CD8-positive, alpha-beta memory T cell (primary cell): ENCODE results near the gene RAET1E. TPM values are rescaled to one million over a fixed set of nuclear protein-coding genes. Genes with fewer than 3 reads are reported as not detected.
A peak's percentile ranks its signal among the peaks of the same experiment; 100 is the strongest.
"Not testable (repeated sequence)": the region's sequence is repeated elsewhere in the genome, so short reads cannot be mapped to it uniquely, and the experiment has no call there.

Experiments
- CTCF ChIA-PET: fragments of 350-600 bp; sonication (Branson Sonifier 250); formaldehyde crosslinking; loops from one replicate; lab custom pipeline; 2021; ENCODE audit warnings: antibody characterized with exemption; lab: Charles Lee
- POLR2A ChIA-PET: fragments of 350-600 bp; sonication (Branson Sonifier 250); formaldehyde crosslinking; loops from one replicate; lab custom pipeline; 2021; ENCODE audit warnings: antibody characterized with exemption; lab: Charles Lee
- DNase-seq, 5 donors: peaks; one replicate each; pipeline versions ENCODE4 v3.0.0 to v3.0.0-alpha.2; 2020 to 2022; ENCODE audit warnings: mixed read lengths in 1 of 5
- H3K27ac ChIP-seq: one replicate; pipeline ENCODE4 v1.7.0; 2013; ENCODE audit warnings: low read depth, mild to moderate bottlenecking, low read length, moderate library complexity
- H3K27me3 ChIP-seq: 2 replicates; pipeline ENCODE4 v1.7.0; 2013; ENCODE audit warnings: low read length, mild to moderate bottlenecking; ENCODE audit not compliant: insufficient read depth, poor library complexity, severe bottlenecking
- H3K36me3 ChIP-seq: 2 replicates; pipeline ENCODE4 v1.7.0; 2013; ENCODE audit warnings: mild to moderate bottlenecking, low read length, moderate library complexity; ENCODE audit not compliant: insufficient read depth
- H3K4me1 ChIP-seq: 2 replicates; pipeline ENCODE4 v1.7.0; 2013; ENCODE audit warnings: mild to moderate bottlenecking, low read length, moderate library complexity; ENCODE audit not compliant: insufficient read depth
- H3K4me3 ChIP-seq: 2 replicates; pipeline ENCODE4 v1.7.0; 2013; ENCODE audit warnings: mild to moderate bottlenecking, low read length
- H3K9me3 ChIP-seq: 2 replicates; pipeline ENCODE4 v1.7.0; 2013; ENCODE audit warnings: mild to moderate bottlenecking, low read length
- H3K27ac Mint-ChIP-seq, 8 donors: one replicate each; pipeline ENCODE4 v1.8.0; 2020 to 2021; ENCODE audit warnings: mixed read lengths in 8 of 8, mild to moderate bottlenecking in 6 of 8, inconsistent platforms in 3 of 8, moderate library complexity in 3 of 8
- H3K27me3 Mint-ChIP-seq, 2 donors: one replicate each; pipeline ENCODE4 v1.8.0; 2020 to 2021; ENCODE audit warnings: mixed read lengths in 2 of 2, mild to moderate bottlenecking in 1 of 2, moderate library complexity in 1 of 2
- H3K36me3 Mint-ChIP-seq, 3 donors: one replicate each; pipeline ENCODE4 v1.8.0; 2020 to 2021; ENCODE audit warnings: mixed read lengths in 3 of 3, inconsistent platforms in 1 of 3, mild to moderate bottlenecking in 1 of 3
- H3K4me1 Mint-ChIP-seq, 3 donors: one replicate each; pipeline ENCODE4 v1.8.0; 2020 to 2021; ENCODE audit warnings: mixed read lengths in 3 of 3, inconsistent platforms in 1 of 3, mild to moderate bottlenecking in 1 of 3
- H3K4me3 Mint-ChIP-seq, 7 donors: one replicate each; pipeline ENCODE4 v1.8.0; 2020 to 2021; ENCODE audit warnings: mixed read lengths in 7 of 7, mild to moderate bottlenecking in 6 of 7, moderate library complexity in 4 of 7, inconsistent platforms in 2 of 7
- H3K9me3 Mint-ChIP-seq, 5 donors: one replicate each; pipeline ENCODE4 v1.8.0; 2020 to 2022; ENCODE audit warnings: mixed read lengths in 5 of 5, mild to moderate bottlenecking in 3 of 5, moderate library complexity in 2 of 5, inconsistent platforms in 1 of 5
- polyA plus RNA-seq: library from polyadenylated mRNA; unstranded; fragments of 300-500 nt; fragmentation: Illumina TruSeq; gene quantifications from one replicate; pipeline ENCODE4 v1.2.3, GENCODE V29; 2021
- total RNA-seq, 2 experiments: library from RNA; stranded (reverse); gene quantifications; one replicate each; pipeline ENCODE4 v1.2.3, GENCODE V29; 2021

RAET1E gene
- total and polyA plus RNA-seq, 3 experiments from 2014 or later, result not detected

- DNase-seq, H3K36me3 ChIP-seq, POLR2A ChIA-PET, H3K27ac ChIP-seq, H3K9me3 Mint-ChIP-seq, CTCF ChIA-PET, H3K4me3 ChIP-seq, H3K36me3 Mint-ChIP-seq, H3K9me3 ChIP-seq: not testable (repeated sequence)
- Histone ChIP-seq H3K27me3 (peaks cover 47% of the 10 kb centered on the region), H3K4me1 (peaks cover 20% of the 10 kb centered on the region)
- Mint-ChIP-seq H3K4me1 (peaks cover 25 to 37% (median 26%) of the 10 kb centered on the region in 3 donors), H3K27me3 (peaks cover 64 to 72% of the 10 kb centered on the region in 2 donors), H3K27ac (peak overlapping the region in 2 of 8 donors; percentile 30 to 43), H3K4me3 (peak overlapping the region; percentile 27 to 76 (median 57))
Measured at GRCh38 chr6:149922091-149922490, 24.2 kb upstream of the RAET1E start.

GRCh38 chr6:149921361-149921760, 23.4 kb upstream of the RAET1E start:
- Mint-ChIP-seq H3K27ac (peak overlapping the region in 1 of 8 donors; percentile 4), H3K27me3 (peaks cover 59 to 72% of the 10 kb centered on the region in 2 donors), H3K4me1 (peaks cover 24 to 35% (median 24%) of the 10 kb centered on the region in 3 donors), H3K36me3 (no peaks in the 10 kb centered on the region), H3K9me3 (peaks cover 0 to 2% (median 0%) of the 10 kb centered on the region in 5 donors), H3K4me3 (peak overlapping the region in 1 of 7 donors; percentile 16)
- peaks cover 18% of the 10 kb centered on the region for H3K4me1 ChIP-seq
- H3K9me3 ChIP-seq, result no peaks in the 10 kb centered on the region
- H3K27ac ChIP-seq, result no peak overlapping the region
- POLR2A ChIA-PET, result no interaction called here
- no peaks in the 10 kb centered on the region for H3K36me3 ChIP-seq
- CTCF ChIA-PET, result no interaction called here
- no peak overlapping the region for H3K4me3 ChIP-seq
- H3K27me3 ChIP-seq, result peaks cover 42% of the 10 kb centered on the region
- no peak for DNase-seq

- ChIA-PET POLR2A (no interaction called here), CTCF (no interaction called here)
- no peaks in the 10 kb centered on the region for H3K36me3 ChIP-seq
- H3K27me3 Mint-ChIP-seq, result peaks cover 52 to 62% of the 10 kb centered on the region in 2 donors
- H3K27me3 ChIP-seq, result peaks cover 30% of the 10 kb centered on the region
- H3K4me3 Mint-ChIP-seq, result no peak overlapping the region
- H3K4me1 ChIP-seq, result peaks cover 6% of the 10 kb centered on the region
- no peak overlapping the region for H3K4me3 ChIP-seq
- H3K27ac ChIP-seq, result no peak overlapping the region
- peak overlapping the region in 1 of 8 donors; percentile 8 for H3K27ac Mint-ChIP-seq
- peaks cover 0 to 2% (median 0%) of the 10 kb centered on the region in 5 donors for H3K9me3 Mint-ChIP-seq
- DNase-seq, result no peak
- H3K4me1 Mint-ChIP-seq, result peaks cover 15 to 24% (median 18%) of the 10 kb centered on the region in 3 donors
- H3K36me3 Mint-ChIP-seq, result no peaks in the 10 kb centered on the region
- no peaks in the 10 kb centered on the region for H3K9me3 ChIP-seq
Measured at GRCh38 chr6:149919834-149920225, 21.9 kb upstream of the RAET1E start.

- H3K27me3 Mint-ChIP-seq, result peaks cover 48 to 61% of the 10 kb centered on the region in 2 donors
- peaks cover 15 to 23% (median 18%) of the 10 kb centered on the region in 3 donors for H3K4me1 Mint-ChIP-seq
- H3K27ac ChIP-seq, H3K4me1 ChIP-seq, CTCF ChIA-PET, H3K9me3 ChIP-seq, H3K4me3 Mint-ChIP-seq, H3K36me3 ChIP-seq, H3K36me3 Mint-ChIP-seq, H3K27ac Mint-ChIP-seq, H3K4me3 ChIP-seq, H3K9me3 Mint-ChIP-seq, POLR2A ChIA-PET, DNase-seq: not testable (repeated sequence)
- peaks cover 25% of the 10 kb centered on the region for H3K27me3 ChIP-seq
Measured at GRCh38 chr6:149919126-149919833, 21.4 kb upstream of the RAET1E start.

- Mint-ChIP-seq H3K4me3 (peak overlapping the region in 1 of 7 donors; percentile 42), H3K27me3 (peaks cover 43 to 59% of the 10 kb centered on the region in 2 donors), H3K36me3 (no peaks in the 10 kb centered on the region), H3K9me3 (peaks cover 0 to 2% (median 0%) of the 10 kb centered on the region in 5 donors), H3K4me1 (peaks cover 7 to 14% (median 11%) of the 10 kb centered on the region in 3 donors), H3K27ac (no peak overlapping the region)
- Histone ChIP-seq H3K9me3 (no peaks in the 10 kb centered on the region), H3K4me3 (no peak overlapping the region), H3K27me3 (peaks cover 20% of the 10 kb centered on the region), H3K27ac (no peak overlapping the region), H3K4me1 (peaks cover 6% of the 10 kb centered on the region), H3K36me3 (no peaks in the 10 kb centered on the region)
- POLR2A ChIA-PET, result interaction anchor here (0.6 kb wide), 1 partner anchor 80 kb away, joined by 5 read pairs; no protein-coding TSS in a partner anchor
- no peak for DNase-seq
- CTCF ChIA-PET, result no interaction called here
Measured at GRCh38 chr6:149918151-149918905, 20.4 kb upstream of the RAET1E start.

- Mint-ChIP-seq H3K4me3 (no peak overlapping the region), H3K4me1 (peaks cover under 1 to 8% (median 5%) of the 10 kb centered on the region in 3 donors), H3K27me3 (peaks cover 39 to 57% of the 10 kb centered on the region in 2 donors), H3K27ac (no peak overlapping the region), H3K36me3 (no peaks in the 10 kb centered on the region), H3K9me3 (peaks cover 0 to 2% (median 0%) of the 10 kb centered on the region in 5 donors)
- Histone ChIP-seq H3K4me1 (peaks cover 4% of the 10 kb centered on the region), H3K4me3 (no peak overlapping the region), H3K27ac (no peak overlapping the region), H3K27me3 (peaks cover 15% of the 10 kb centered on the region), H3K9me3 (no peaks in the 10 kb centered on the region), H3K36me3 (no peaks in the 10 kb centered on the region)
- CTCF ChIA-PET, result no interaction called here
- POLR2A ChIA-PET, result interaction anchor here (0.6 kb wide), 1 partner anchor 79 kb away, joined by 5 read pairs; no protein-coding TSS in a partner anchor
- no peak for DNase-seq
Measured at GRCh38 chr6:149917679-149918078, 19.8 kb upstream of the RAET1E start.

GRCh38 chr6:149915970-149916865, 18.3 kb upstream of the RAET1E start:
- Histone ChIP-seq H3K27me3 (peaks cover 7% of the 10 kb centered on the region), H3K4me1 (no peaks in the 10 kb centered on the region), H3K4me3 (no peak overlapping the region), H3K27ac (no peak overlapping the region), H3K36me3 (no peaks in the 10 kb centered on the region), H3K9me3 (no peaks in the 10 kb centered on the region)
- Mint-ChIP-seq H3K27me3 (peaks cover 30 to 48% of the 10 kb centered on the region in 2 donors), H3K27ac (no peak overlapping the region), H3K9me3 (peaks cover 0 to 2% (median 0%) of the 10 kb centered on the region in 5 donors), H3K4me1 (no peaks in the 10 kb centered on the region), H3K4me3 (no peak overlapping the region), H3K36me3 (no peaks in the 10 kb centered on the region)
- ChIA-PET POLR2A (no interaction called here), CTCF (interaction anchor here (0.8 kb wide), 1 partner anchor 9 kb away, joined by 3 read pairs; no protein-coding TSS in a partner anchor)
- DNase-seq, result no peak
